GM10847 (cell line): ENCODE results near the gene EMCN.

Source experiments
- POLR2A ChIP-seq: IDR thresholded peaks from 2 replicates; pipeline ENCODE4 v1.6.1; 2011; ENCODE audit not compliant: insufficient read length; ENCODE audit errors: extremely low read depth

The EMCN gene

DNA sequence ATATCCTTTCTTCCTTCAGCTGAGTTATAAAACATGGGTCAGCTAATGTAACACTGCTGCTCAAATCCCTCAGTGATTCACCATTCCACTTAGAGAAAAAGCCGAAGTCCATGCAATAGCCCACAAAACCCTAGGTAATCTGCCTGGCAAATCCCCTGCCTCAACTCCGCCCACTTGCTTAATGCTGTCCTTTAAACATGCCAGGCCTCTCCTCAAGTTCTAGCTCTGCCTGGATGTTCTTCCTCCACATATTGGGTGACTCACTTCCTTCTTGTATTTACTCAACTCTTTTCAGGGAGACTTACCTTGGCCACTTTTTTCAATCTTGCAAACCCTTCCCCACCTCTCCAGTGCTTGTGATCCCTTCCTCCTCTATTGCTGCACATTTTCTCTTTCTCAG, 89.8 kb downstream of the EMCN start:
- TF ChIP-seq POLR2A: no peak

- TF ChIP-seq POLR2A: no peak
Measured at GRCh38 chr4:100424376-100424775, 93.4 kb downstream of the EMCN start.

- no peak for TF ChIP-seq POLR2A
Measured at GRCh38 chr4:100422894-100423293, 94.9 kb downstream of the EMCN start.

DNA sequence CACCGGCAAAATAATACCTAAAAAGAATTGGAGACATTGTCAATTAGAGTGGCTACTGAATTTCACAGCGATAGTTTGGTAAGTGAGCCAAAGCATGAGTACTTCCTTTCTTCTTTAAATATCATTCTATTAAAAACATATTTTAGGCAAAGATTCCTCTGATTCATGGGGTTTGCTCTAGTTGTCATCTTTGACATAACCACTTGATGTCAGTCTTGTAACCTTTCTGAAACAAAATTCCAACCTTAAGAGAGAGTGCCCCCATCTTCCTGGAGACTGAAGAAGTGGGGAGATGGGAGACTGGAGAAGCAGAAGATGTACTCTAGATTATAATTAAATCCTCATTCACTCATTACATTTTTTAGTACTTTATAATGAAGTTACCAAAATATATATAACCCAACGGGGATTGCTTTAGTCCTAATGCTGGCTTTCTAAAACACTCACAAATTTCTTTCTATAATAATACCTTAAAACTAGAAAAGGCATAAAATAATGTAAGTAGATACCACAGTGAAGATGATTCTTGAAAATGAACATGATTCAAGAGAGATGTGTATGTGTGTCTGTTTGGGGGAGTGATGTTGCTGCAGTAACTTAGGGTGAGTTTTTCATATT, 96.4 kb downstream of the EMCN start:
- no peak for TF ChIP-seq POLR2A

DNA sequence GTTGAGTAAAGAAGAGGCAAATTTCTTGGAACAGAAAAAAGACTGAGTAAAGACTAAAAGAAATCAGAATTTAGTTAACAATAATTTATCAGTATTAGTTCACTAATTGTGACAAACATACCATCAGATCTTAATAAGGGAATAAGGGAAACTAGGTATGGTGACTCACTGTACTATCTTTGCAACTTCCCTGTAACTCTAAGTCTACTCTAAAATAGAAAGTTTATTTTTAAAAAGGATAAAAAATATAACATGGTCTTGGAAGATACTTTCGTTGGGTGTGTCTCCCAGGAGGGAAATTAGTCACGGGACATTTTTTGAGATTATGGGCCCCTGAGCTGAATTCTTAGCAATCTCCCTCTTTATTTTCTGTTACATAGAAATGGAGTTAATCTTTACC, 97.3 kb downstream of the EMCN start:
- TF ChIP-seq POLR2A: no peak

GRCh38 chr4:100417565-100417964, 100.3 kb downstream of the EMCN start:
- TF ChIP-seq POLR2A: no peak

GRCh38 chr4:100414016-100414790, 103.6 kb downstream of the EMCN start:
- TF ChIP-seq POLR2A: no peak

DNA sequence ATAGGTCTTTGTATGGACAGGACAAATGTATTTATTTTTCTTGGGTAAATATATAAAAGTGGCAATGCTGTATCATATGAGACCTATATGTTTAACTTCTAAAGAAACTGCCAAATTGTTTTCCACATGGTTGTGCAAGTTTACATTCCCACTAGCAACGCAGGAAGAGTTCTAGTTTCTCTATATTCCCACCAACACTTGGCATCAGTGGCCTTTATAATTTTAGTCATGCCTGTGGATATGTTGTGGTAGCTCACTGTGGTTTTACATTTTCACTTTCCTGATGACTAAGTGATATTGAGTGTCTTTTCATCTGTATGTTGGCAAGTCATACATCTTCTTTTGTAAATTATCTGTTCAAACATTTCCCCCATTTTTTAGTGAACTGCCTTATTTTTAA, 126.0 kb downstream of the EMCN start:
- TF ChIP-seq POLR2A: no peak

DNA sequence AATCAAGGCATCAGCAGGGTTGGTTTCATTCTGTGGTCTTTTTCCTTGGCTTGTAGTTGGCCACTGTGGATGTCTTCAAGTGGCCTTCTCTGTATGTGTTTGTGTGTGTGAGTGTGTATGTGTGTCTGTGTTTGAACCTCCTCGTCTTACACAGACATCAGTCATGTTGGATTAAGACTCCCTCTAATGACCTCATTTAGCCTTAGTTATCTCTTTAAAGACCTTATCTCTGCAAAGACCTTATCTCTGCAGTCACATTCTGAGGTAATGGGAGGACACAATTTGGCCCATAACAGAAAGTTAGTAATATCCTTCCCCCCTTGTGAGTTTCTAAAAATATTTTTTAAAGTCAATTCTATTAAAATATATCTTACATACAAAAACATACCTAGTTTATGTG, 126.7 kb downstream of the EMCN start:
- TF ChIP-seq POLR2A: no peak

DNA sequence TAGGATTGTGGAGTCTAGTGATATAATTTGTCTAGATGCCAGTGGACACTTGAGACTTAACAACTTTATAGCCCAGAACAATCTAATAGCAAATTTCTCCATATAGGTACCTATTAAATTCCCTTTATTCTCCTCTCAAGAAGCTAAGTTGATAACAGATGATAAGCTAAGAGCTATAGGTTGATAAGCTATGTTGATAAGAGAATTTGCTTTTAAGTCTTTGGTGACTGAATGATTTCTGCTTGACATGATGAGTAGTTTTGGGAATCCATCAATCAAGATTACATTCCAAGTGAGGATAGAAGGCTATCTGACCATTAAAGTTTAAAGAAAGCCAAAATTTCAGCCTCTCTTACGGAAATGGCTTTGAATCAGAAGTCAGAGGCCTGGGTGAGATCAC, 131.6 kb downstream of the EMCN start:
- TF ChIP-seq POLR2A: no peak

DNA sequence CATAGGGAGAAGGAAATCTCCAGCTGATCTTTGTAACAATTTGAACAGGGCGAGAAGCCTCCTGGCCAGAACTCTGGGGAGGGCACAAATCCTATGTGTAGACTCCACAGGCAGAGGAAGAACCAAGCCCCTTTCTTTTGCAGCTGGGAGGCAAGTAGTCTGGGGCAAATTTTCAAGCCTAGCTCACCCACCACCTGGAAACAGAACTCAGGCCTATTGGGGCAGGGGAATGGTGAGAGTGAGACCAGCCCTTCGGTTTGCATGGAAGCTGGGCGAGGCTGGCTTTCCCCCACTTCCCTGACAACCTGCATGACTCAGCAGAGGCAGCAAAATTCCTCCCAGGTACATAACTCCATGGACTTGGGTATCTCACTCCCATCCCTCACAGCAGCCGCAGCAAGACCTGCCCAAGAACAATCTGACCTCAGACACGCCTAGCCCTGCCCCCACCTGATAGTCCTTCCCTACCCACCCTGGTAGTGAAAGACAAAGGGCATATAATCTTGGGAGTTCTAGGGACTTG, 138.2 kb downstream of the EMCN start:
- no peak for TF ChIP-seq POLR2A

GRCh38 chr4:100372432-100372831, 145.4 kb downstream of the EMCN start:
- no peak for TF ChIP-seq POLR2A

DNA sequence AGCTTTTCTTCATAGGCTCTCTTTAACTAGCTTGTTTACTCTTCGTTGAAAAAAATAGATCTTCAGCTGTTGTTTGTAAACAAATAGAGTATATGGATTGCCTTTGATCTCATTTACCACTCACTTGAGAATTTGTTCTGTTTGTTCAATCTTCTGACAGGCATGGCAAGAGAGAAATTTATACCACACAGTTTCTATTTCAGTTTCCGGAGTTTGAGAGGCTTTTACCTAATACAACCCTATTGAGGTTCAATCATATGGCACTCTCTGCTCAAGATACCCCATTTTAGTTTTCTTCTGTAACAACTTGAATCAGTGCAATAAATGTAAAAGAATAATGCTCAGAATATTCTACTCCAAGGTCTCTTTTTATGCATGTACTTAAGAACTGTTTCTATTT, 148.0 kb downstream of the EMCN start:
- TF ChIP-seq POLR2A: no peak

DNA sequence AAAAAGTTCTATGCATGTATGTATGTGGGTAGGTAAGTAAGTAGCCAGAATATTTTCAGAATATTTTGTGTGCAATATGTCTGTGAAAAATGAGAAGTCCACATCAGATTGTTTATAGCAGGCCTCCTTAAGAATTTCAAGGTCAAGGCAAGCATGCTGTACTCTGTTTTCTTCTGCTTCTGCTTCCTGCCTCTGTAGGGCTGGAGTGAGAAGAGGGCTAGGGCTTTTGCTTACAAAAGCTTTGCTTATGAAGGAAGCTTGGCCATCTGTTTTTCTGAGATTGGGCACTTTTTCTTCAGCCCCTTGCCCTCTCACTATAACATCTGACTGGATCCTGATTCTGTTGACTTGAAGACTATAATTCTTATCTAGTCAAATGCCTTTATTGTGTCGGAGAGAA, 150.4 kb downstream of the EMCN start:
- no peak for TF ChIP-seq POLR2A

GRCh38 chr4:100366213-100366612, 151.6 kb downstream of the EMCN start:
- no peak for TF ChIP-seq POLR2A

DNA sequence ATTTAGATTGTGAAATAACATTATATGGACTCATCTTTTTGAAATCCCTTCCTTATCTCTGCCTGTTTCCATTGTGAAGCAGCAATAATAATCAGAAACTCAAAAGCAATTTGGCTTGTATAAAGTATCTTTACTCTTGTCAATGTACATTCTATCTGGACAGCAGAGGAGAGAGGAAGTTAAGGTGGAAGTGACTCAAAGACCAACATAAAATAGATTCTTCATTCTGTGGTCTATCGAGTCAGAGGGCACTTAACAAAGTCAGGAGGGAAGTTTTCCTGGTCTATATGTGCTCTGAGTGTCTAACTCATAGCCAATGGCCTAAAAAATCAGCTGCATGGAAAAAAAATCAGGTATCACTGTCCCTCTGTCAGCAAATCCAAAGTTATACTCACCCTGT, 155.5 kb downstream of the EMCN start:
- no peak for TF ChIP-seq POLR2A

DNA sequence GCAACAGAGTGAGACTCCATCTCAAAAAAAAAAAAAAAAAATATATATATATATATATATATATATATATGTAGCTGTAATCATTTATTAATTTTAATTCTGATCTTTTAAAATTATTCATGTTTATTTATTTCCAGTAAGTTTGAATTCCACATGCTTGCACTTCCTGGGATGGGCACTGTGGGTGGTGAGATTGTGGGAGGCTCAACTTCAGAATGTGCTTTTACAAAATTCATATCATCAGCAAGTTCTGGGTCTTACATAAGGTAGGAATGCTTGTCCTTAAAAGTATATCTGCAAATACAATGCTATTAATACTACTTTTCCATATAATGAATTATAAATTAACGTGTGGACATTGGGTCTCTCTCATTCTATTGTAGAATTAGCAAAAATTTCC, 156.5 kb downstream of the EMCN start:
- TF ChIP-seq POLR2A: no peak
